OCI-LY7 (cell line): ENCODE data around the gene PLXDC2. TPM values are rescaled to one million over a fixed set of nuclear protein-coding genes. Genes with fewer than 3 reads are reported as not detected.

Experiments
- BruUV-seq: library from RNA; stranded (reverse); fragments of 400-500 nt; replicated peaks from 2 replicates; lab custom pipeline; 2021; lab: Mats Ljungman, UMichigan
- CTCF ChIA-PET: fragments of 300-600 bp; sonication (Branson Sonifier 250); formaldehyde crosslinking; loops from one replicate; lab custom pipeline; 2022; ENCODE audit warnings: antibody characterized with exemption; ENCODE audit not compliant: unreplicated experiment; lab: Charles Lee
- POLR2A ChIA-PET: fragments of 300-600 bp; sonication (Branson Sonifier 250); formaldehyde crosslinking; loops from one replicate; lab custom pipeline; 2022; ENCODE audit warnings: antibody characterized with exemption; lab: Charles Lee
- DNase-seq: peaks from one replicate; pipeline ENCODE4 v3.0.0-alpha.2; 2015; ENCODE audit warnings: low spot score
- H2AFZ ChIP-seq: fragments of 200-600 bp; sonication (generic), shearing (Covaris generic); 2 replicates; pipeline ENCODE4 v1.6.1; 2014; ENCODE audit warnings: mild to moderate bottlenecking, antibody characterized with exemption, low read length, moderate library complexity
- H3K27ac ChIP-seq: fragments of 200-600 bp; sonication (generic); 2 replicates; pipeline ENCODE4 v1.5.1; 2014; ENCODE audit warnings: mixed run types, low read depth, mild to moderate bottlenecking, moderate library complexity, low read length, inconsistent platforms; ENCODE audit not compliant: poor library complexity, severe bottlenecking
- H3K36me3 ChIP-seq: fragments of 200-600 bp; sonication (generic); 2 replicates; pipeline ENCODE4 v1.6.1; 2014; ENCODE audit warnings: mild to moderate bottlenecking, antibody characterized with exemption, low read length, moderate library complexity, mixed read lengths; ENCODE audit not compliant: insufficient read depth
- H3K4me1 ChIP-seq: fragments of 200-600 bp; sonication (generic); 2 replicates; pipeline ENCODE4 v1.5.1; 2014; ENCODE audit warnings: mild to moderate bottlenecking, low read length; ENCODE audit not compliant: insufficient read depth, poor library complexity, severe bottlenecking
- H3K4me2 ChIP-seq: fragments of 200-600 bp; sonication (generic); 2 replicates; pipeline ENCODE4 v1.6.1; 2014; ENCODE audit warnings: mild to moderate bottlenecking, low read length
- H3K4me3 ChIP-seq: fragments of 200-600 bp; sonication (generic); 2 replicates; pipeline ENCODE4 v1.5.1; 2014; ENCODE audit warnings: mild to moderate bottlenecking, low read depth, low read length; ENCODE audit not compliant: poor library complexity, severe bottlenecking
- H3K79me2 ChIP-seq: fragments of 200-600 bp; sonication (generic); 2 replicates; pipeline ENCODE4 v1.6.1; 2016; ENCODE audit warnings: low read depth, mild to moderate bottlenecking, low read length, moderate library complexity, mixed read lengths; ENCODE audit not compliant: insufficient read depth
- H3K9me2 ChIP-seq: fragments of 200-600 bp; sonication (generic); 2 replicates; pipeline ENCODE4 v1.6.1; 2016; ENCODE audit warnings: mild to moderate bottlenecking, low read length, mixed read lengths; ENCODE audit not compliant: insufficient read depth
- H3K9me3 ChIP-seq: fragments of 200-600 bp; sonication (generic); 2 replicates; pipeline ENCODE4 v1.6.1; 2014; ENCODE audit warnings: mild to moderate bottlenecking, mixed run types, low read length, mixed read lengths
- H4K20me1 ChIP-seq: fragments of 200-600 bp; sonication (generic); 2 replicates; pipeline ENCODE4 v1.6.1; 2014; ENCODE audit warnings: mild to moderate bottlenecking, antibody characterized with exemption, low read length, moderate library complexity, mixed read lengths; ENCODE audit not compliant: insufficient read depth
- CTCF ChIP-seq: fragments of 200-600 bp; sonication (generic); conservative IDR thresholded peaks from 2 replicates; pipeline ENCODE4 v1.5.1; 2014; ENCODE audit warnings: mild to moderate bottlenecking, antibody characterized with exemption, low read length, moderate library complexity, mixed read lengths
- EZH2phosphoT487 ChIP-seq: fragments of 200-600 bp; sonication (generic); IDR thresholded peaks from 2 replicates; pipeline ENCODE4 v1.6.1; 2018; ENCODE audit warnings: low read depth, borderline replicate concordance, mild to moderate bottlenecking, mixed run types, antibody characterized with exemption, low read length, moderate library complexity, mixed read lengths
- intact Hi-C: fragments of 100-400 bp; cut with micrococcal nuclease; formaldehyde crosslinking; loops from one replicate; pipeline ENCODE4 v1.10.0; 2022; ENCODE audit not compliant: unreplicated experiment
- total RNA-seq, 2 experiments: library from RNA; depleted of rRNA in 1 of 2; stranded (reverse); fragments of >200 nt in 1 of 2; shearing (Covaris generic) in 1 of 2; gene quantifications; 2 replicates each; pipeline ENCODE4 v1.2.3, GENCODE V29; 2014 to 2022

PLXDC2 gene
- total RNA-seq, 2 experiments from 2014 or later = not detected

GRCh38 chr10:19824381-19825342, 8.4 kb downstream of the PLXDC2 start:
- ChIA-PET CTCF (no interaction called here), POLR2A (no interaction called here)
- intact Hi-C loops = no loop called here
- Histone ChIP-seq H3K9me2 (no peaks in the 10 kb centered on the region), H2AFZ (no peak overlapping the region), H3K9me3 (no peaks in the 10 kb centered on the region), H3K4me3 (no peak overlapping the region), H4K20me1 (no peaks in the 10 kb centered on the region), H3K4me1 (no peaks in the 10 kb centered on the region), H3K79me2 (no peaks in the 10 kb centered on the region), H3K27ac (no peak overlapping the region), H3K4me2 (no peak overlapping the region), H3K36me3 (no peaks in the 10 kb centered on the region)
- BruUV-seq = no TSS peak
- no peak for DNase-seq
- no peak for TF ChIP-seq EZH2phosphoT487
- no peak for TF ChIP-seq CTCF

GRCh38 chr10:19825700-19826099, 9.5 kb downstream of the PLXDC2 start:
- H2AFZ ChIP-seq = no peak overlapping the region
- POLR2A ChIA-PET = no interaction called here
- no peak for DNase-seq
- H3K9me3 ChIP-seq = no peaks in the 10 kb centered on the region
- no peak overlapping the region for H3K4me2 ChIP-seq
- no peaks in the 10 kb centered on the region for H3K9me2 ChIP-seq
- no peaks in the 10 kb centered on the region for H3K79me2 ChIP-seq
- CTCF ChIA-PET = no interaction called here
- BruUV-seq = no TSS peak
- intact Hi-C loops = no loop called here
- H4K20me1 ChIP-seq = no peaks in the 10 kb centered on the region
- no peak for TF ChIP-seq EZH2phosphoT487
- no peaks in the 10 kb centered on the region for H3K36me3 ChIP-seq
- no peaks in the 10 kb centered on the region for H3K4me1 ChIP-seq
- H3K27ac ChIP-seq = no peak overlapping the region
- no peak overlapping the region for H3K4me3 ChIP-seq

- TF ChIP-seq CTCF = no peak
- no peak for TF ChIP-seq EZH2phosphoT487
- intact Hi-C loops = no loop called here
- Histone ChIP-seq H4K20me1 (no peaks in the 10 kb centered on the region), H3K79me2 (no peaks in the 10 kb centered on the region), H3K27ac (no peak overlapping the region), H3K9me3 (no peaks in the 10 kb centered on the region), H3K4me2 (no peak overlapping the region), H3K4me3 (no peak overlapping the region), H3K9me2 (no peaks in the 10 kb centered on the region), H3K4me1 (no peaks in the 10 kb centered on the region), H2AFZ (no peak overlapping the region), H3K36me3 (no peaks in the 10 kb centered on the region)
- ChIA-PET POLR2A (interaction anchor here (0.6 kb wide), 1 partner anchor 37 kb away, joined by 5 read pairs; no protein-coding TSS in a partner anchor), CTCF (no interaction called here)
- no TSS peak for BruUV-seq
- no peak for DNase-seq
Observed at GRCh38 chr10:19826712-19827111, 10.5 kb downstream of the PLXDC2 start.
